Measurements from ENCODE around the gene UNC93A.
"Not testable (repeated sequence)": the region's sequence is repeated elsewhere in the genome, so short reads cannot be mapped to it uniquely, and the experiment has no call there.

UNC93A gene

GRCh38 chr6:167290786-167291622, at the start of gene UNC93A:
Gene UNC93A (plus strand): TSS chr6:167291315. CDS start chr6:167291490, 175 bp downstream.
- no peak for DNase-seq (ENCODE audit: low read depth in 1 of 2, low spot score in 1 of 2)

GRCh38 chr6:167241321-167242134, 49.6 kb upstream of the UNC93A start:
- DNase-seq (ENCODE audit: low read depth in 1 of 2, low spot score in 1 of 2): not testable (repeated sequence)

- not testable (repeated sequence) for DNase-seq (ENCODE audit: low read depth in 1 of 2, low spot score in 1 of 2)
These were observed 49.0 kb upstream of the UNC93A start for GRCh38 chr6:167242135-167242506.

GRCh38 chr6:167242511-167243051, 48.5 kb upstream of the UNC93A start:
- not testable (repeated sequence) for DNase-seq (ENCODE audit: low read depth in 1 of 2, low spot score in 1 of 2)

- DNase-seq (ENCODE audit: low read depth in 1 of 2, low spot score in 1 of 2): no peak
These were observed 46.8 kb upstream of the UNC93A start for GRCh38 chr6:167244064-167244960.

- DNase-seq (ENCODE audit: low read depth in 1 of 2, low spot score in 1 of 2): no peak
These were observed 46.1 kb upstream of the UNC93A start for GRCh38 chr6:167244991-167245390.

GRCh38 chr6:167245591-167245990, 45.5 kb upstream of the UNC93A start:
- no peak for DNase-seq (ENCODE audit: low read depth in 1 of 2, low spot score in 1 of 2)

GRCh38 chr6:167247814-167248595, 43.1 kb upstream of the UNC93A start:
- DNase-seq (ENCODE audit: low read depth in 1 of 2, low spot score in 1 of 2): no peak

GRCh38 chr6:167248878-167249455, 42.1 kb upstream of the UNC93A start:
- DNase-seq (ENCODE audit: low read depth in 1 of 2, low spot score in 1 of 2): not testable (repeated sequence)

- DNase-seq (ENCODE audit: low read depth in 1 of 2, low spot score in 1 of 2): no peak
These were observed 38.8 kb upstream of the UNC93A start for GRCh38 chr6:167252271-167252670.

GRCh38 chr6:167255918-167256553, 35.1 kb upstream of the UNC93A start:
- no peak for DNase-seq (ENCODE audit: low read depth in 1 of 2, low spot score in 1 of 2)

GRCh38 chr6:167258646-167259045, 32.5 kb upstream of the UNC93A start:
- no peak for DNase-seq (ENCODE audit: low read depth in 1 of 2, low spot score in 1 of 2)

GRCh38 chr6:167266057-167266829, 24.9 kb upstream of the UNC93A start:
- DNase-seq (ENCODE audit: low read depth in 1 of 2, low spot score in 1 of 2): not testable (repeated sequence)

- no peak for DNase-seq (ENCODE audit: low read depth in 1 of 2, low spot score in 1 of 2)
These were observed 24.1 kb upstream of the UNC93A start for GRCh38 chr6:167266830-167267555.

- not testable (repeated sequence) for DNase-seq (ENCODE audit: low read depth in 1 of 2, low spot score in 1 of 2)
These were observed 23.6 kb upstream of the UNC93A start for GRCh38 chr6:167267556-167267898.

- no peak for DNase-seq (ENCODE audit: low read depth in 1 of 2, low spot score in 1 of 2)
These were observed 23.2 kb upstream of the UNC93A start for GRCh38 chr6:167267921-167268401.

GRCh38 chr6:167268683-167269280, 22.3 kb upstream of the UNC93A start:
- no peak for DNase-seq (ENCODE audit: low read depth in 1 of 2, low spot score in 1 of 2)

All from stimulated activated CD4-positive, alpha-beta T cell treated with anti-CD3 and anti-CD28 coated beads, Interleukin-15, amount 100 ng/mL, for 1 hour (primary cell).